ENCODE measurements around the gene SOCS1. TPM values are rescaled to one million over a fixed set of nuclear protein-coding genes. Genes with fewer than 3 reads are reported as not detected.

SOCS1 gene
- total and polyA plus RNA-seq, 2 donors (not counting 3 experiments of a cell fraction or from before 2014, with no cell fraction given): 1.1 to 1.7 TPM

DNA sequence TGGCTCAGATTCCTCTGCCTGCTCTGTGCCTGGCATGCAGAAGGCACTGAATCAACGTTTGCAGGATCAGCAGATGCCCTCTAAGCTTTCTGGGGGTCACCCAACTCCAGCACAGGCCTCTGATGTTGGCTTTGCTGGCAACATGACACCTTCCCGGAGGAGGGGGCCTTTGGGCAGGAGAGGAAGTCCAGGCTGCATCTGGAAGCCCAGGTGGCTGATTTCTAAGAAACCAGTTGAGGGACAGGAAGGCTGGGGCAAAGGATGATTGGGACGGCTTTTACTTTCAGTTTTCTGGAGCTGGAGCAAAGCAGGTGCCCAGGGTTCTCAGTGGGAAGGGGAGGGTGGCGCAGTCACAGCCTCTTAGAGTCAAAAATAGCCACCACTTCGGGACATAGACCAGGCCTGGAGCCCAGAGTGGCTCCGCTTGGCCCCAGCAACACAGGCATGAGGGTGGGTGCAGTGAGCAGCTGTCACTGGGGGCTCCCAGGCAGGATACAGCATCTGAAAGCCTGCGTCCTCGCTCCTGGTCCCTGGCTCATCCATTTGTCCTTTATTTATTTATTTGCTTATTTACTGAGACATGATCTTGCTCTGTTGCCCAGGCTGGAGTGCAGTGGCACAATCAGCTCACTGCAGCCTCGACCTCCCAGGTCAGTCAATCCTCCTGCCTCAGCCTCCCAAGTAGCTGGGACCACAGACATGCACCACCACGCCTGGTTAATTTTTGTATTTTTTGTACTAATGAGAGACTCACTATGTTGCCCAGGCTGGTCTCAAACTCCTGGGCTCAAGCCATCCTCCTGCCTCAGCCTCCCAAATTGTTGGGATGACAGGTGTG is 15.1 kb downstream of the SOCS1 start:
- Histone ChIP-seq H3K4me1 (ENCODE audit: control insufficient read depth, extremely low read depth, insufficient read depth, low read length) (no peaks in the 10 kb centered on the region), H3K27ac (ENCODE audit: insufficient read depth, low read depth, low read length) (no peak overlapping the region), H3K4me3 (replicated peaks in 1 of 3; ENCODE audit: insufficient read depth in 1 of 3, low read depth in 1 of 3, low read length in 3 of 3) (no peak overlapping the region), H3K79me2 (ENCODE audit: control insufficient read depth, insufficient read depth, low read length) (no peaks in the 10 kb centered on the region), H4K20me1 (replicated peaks; ENCODE audit: control insufficient read depth, extremely low read depth, insufficient read depth, low read length) (no peaks in the 10 kb centered on the region), H3K9ac (replicated peaks; ENCODE audit: extremely low read depth, insufficient read depth, low read length) (no peak overlapping the region), H3K4me2 (ENCODE audit: insufficient read depth, low read length) (no peak overlapping the region), H2AFZ (ENCODE audit: low read depth, low read length) (no peak overlapping the region), H3K36me3 (ENCODE audit: control insufficient read depth in 2 of 2, extremely low read depth in 1 of 2, insufficient read depth in 2 of 2, low read length in 2 of 2) (no peaks in the 10 kb centered on the region), H3K9me1 (replicated peaks; ENCODE audit: control insufficient read depth, extremely low read depth, insufficient read depth, low read length) (no peaks in the 10 kb centered on the region), H3K9me3 (replicated peaks; ENCODE audit: control insufficient read depth, insufficient read depth, low read length) (no peaks in the 10 kb centered on the region), H3K27me3 (ENCODE audit: control insufficient read depth in 2 of 2, insufficient read depth in 2 of 2, low read length in 2 of 2) (peaks cover 4 to 6% of the 10 kb centered on the region in 2 experiments)
- TF ChIP-seq GATA2 (IDR thresholded peaks at IDR 0.05; ENCODE audit: insufficient read depth, insufficient read length, low read depth, low read length): no peak
- no peak for TF ChIP-seq EZH2 (IDR thresholded peaks at IDR 0.05; ENCODE audit: borderline replicate concordance, low read depth, low read length, severe bottlenecking)
- TF ChIP-seq, protein P1, sequence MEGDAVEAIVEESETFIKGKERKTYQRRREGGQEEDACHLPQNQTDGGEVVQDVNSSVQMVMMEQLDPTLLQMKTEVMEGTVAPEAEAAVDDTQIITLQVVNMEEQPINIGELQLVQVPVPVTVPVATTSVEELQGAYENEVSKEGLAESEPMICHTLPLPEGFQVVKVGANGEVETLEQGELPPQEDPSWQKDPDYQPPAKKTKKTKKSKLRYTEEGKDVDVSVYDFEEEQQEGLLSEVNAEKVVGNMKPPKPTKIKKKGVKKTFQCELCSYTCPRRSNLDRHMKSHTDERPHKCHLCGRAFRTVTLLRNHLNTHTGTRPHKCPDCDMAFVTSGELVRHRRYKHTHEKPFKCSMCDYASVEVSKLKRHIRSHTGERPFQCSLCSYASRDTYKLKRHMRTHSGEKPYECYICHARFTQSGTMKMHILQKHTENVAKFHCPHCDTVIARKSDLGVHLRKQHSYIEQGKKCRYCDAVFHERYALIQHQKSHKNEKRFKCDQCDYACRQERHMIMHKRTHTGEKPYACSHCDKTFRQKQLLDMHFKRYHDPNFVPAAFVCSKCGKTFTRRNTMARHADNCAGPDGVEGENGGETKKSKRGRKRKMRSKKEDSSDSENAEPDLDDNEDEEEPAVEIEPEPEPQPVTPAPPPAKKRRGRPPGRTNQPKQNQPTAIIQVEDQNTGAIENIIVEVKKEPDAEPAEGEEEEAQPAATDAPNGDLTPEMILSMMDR (IDR thresholded peaks at IDR 0.05; ENCODE audit: extremely low read depth in 1 of 2, insufficient read depth in 1 of 2, low read depth in 1 of 2, low read length in 2 of 2): no peak
- no peak for TF ChIP-seq POLR2AphosphoS5 (IDR thresholded peaks at IDR 0.05; ENCODE audit: insufficient read depth, low read depth, low read length)
- no peak for TF ChIP-seq FOS (IDR thresholded peaks at IDR 0.05; ENCODE audit: borderline replicate concordance, insufficient read depth, low read length)
- no peak for TF ChIP-seq JUN (IDR thresholded peaks at IDR 0.05; ENCODE audit: borderline replicate concordance, insufficient read depth, insufficient read length, low read depth)
- no peak for TF ChIP-seq POLR2A (IDR thresholded peaks at IDR 0.05; ENCODE audit: low read depth, low read length)
- no peak for TF ChIP-seq MYC (IDR thresholded peaks at IDR 0.05; ENCODE audit: low read depth, low read length)
- TF ChIP-seq, protein P2, sequence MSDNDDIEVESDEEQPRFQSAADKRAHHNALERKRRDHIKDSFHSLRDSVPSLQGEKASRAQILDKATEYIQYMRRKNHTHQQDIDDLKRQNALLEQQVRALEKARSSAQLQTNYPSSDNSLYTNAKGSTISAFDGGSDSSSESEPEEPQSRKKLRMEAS (IDR thresholded peaks at IDR 0.05; ENCODE audit: insufficient read depth, insufficient read length): no peak
- intact Hi-C loops (cut with micrococcal nuclease) (no loop called here), dilution Hi-C loops (cut with MboI; ENCODE audit: extremely low pct_ligation_motif_present, low sequenced_read_pairs) (no loop called here)
- DNase-seq (ENCODE audit: low read depth, low spot score) (no peak), FAIRE-seq (no peak)
- BruUV-seq (replicated peaks): no TSS peak
- POLR2A ChIA-PET: no interaction called here
- CTCF ChIA-PET: interaction anchor here (0.7 kb wide), 1 partner anchor 13 kb away, joined by 3 read pairs; no protein-coding TSS in a partner anchor
